Body of pancreas (tissue), 4 donors: ENCODE results near the gene MRGPRE. TPM values are rescaled to one million over a fixed set of nuclear protein-coding genes. Genes with fewer than 3 reads are reported as not detected.

Source experiments
- ATAC-seq: fragments of 150-250 bp; one replicate; pipeline ENCODE4 v1.9.1; 2016
- DNase-seq, 4 donors: peaks; one replicate each; pipeline ENCODE4 v3.0.0-alpha.2; 2019
- H3K27ac ChIP-seq, 4 donors: fragments of 200-600 bp; sonication (generic); 1 replicate in 3 of 4; 2 replicates in 1 of 4; pipeline versions ENCODE4 v1.5.1 to v1.6.1; 2016 to 2019; ENCODE audit warnings: mild to moderate bottlenecking in 1 of 4, mixed read lengths in 1 of 4, moderate library complexity in 1 of 4
- H3K27me3 ChIP-seq, 2 donors: fragments of 200-600 bp; sonication (generic); one replicate each; pipeline ENCODE4 v1.6.0; 2016; ENCODE audit warnings: mild to moderate bottlenecking in 1 of 2
- H3K36me3 ChIP-seq, 2 donors: fragments of 200-600 bp; sonication (generic); replicated peaks in 1 of 2; 2 replicates each; pipeline ENCODE4 v1.5.1; 2016; ENCODE audit warnings: low read depth in 2 of 2; ENCODE audit not compliant: insufficient read depth in 1 of 2
- H3K4me1 ChIP-seq: fragments of 200-600 bp; sonication (generic); one replicate; pipeline ENCODE4 v1.6.0; 2016
- H3K4me3 ChIP-seq, 2 donors: fragments of 200-600 bp; sonication (generic); 1 replicate in 1 of 2; 2 replicates in 1 of 2; pipeline ENCODE4 v1.5.1; 2016 to 2019
- H3K9me3 ChIP-seq, 3 donors: fragments of 200-600 bp; sonication (generic); 1 replicate in 2 of 3; 2 replicates in 1 of 3; pipeline ENCODE4 v1.5.1; 2016
- CTCF ChIP-seq, 7 experiments: fragments of 450-650 bp in 4 of 7; fragments of 200-600 bp in 3 of 7; sonication (generic) in 3 of 7; IDR thresholded peaks; one replicate each; pipeline ENCODE4 v1.5.1; 2016 to 2019; ENCODE audit warnings: antibody characterized with exemption in 7 of 7
- POLR2A ChIP-seq, 3 donors: fragments of 450-650 bp; IDR thresholded peaks; one replicate each; pipeline ENCODE4 v1.6.1; 2016; ENCODE audit warnings: antibody characterized with exemption in 3 of 3, mild to moderate bottlenecking in 2 of 3
- WGBS, 2 donors: methylation state at CpG; one replicate each; pipeline ENCODE4 v1.1.5; 2017; 5-methylcytosine and 5-hydroxymethylcytosine counted together
- intact Hi-C: fragments of 100-400 bp; cut with DNase I; formaldehyde crosslinking; loops from one replicate; pipeline ENCODE4 v1.15.1; 2023
- total RNA-seq, 2 donors: library from RNA; depleted of rRNA; stranded (reverse); fragments of >200 nt; gene quantifications; one replicate each; pipeline ENCODE4 v1.1.0, GENCODE V29; 2016

Gene MRGPRE
- total RNA-seq, 2 donors from 2014 or later: not detected

- Histone ChIP-seq H3K4me1 (no peaks in the 10 kb centered on the region), H3K27ac (no peak overlapping the region), H3K4me3 (no peak overlapping the region), H3K36me3 (no peaks in the 10 kb centered on the region), H3K27me3 (no peaks in the 10 kb centered on the region), H3K9me3 (no peaks in the 10 kb centered on the region)
- intact Hi-C loops: no loop called here
- no peak for TF ChIP-seq CTCF (IDR thresholded peaks at IDR 0.05)
- no peak for TF ChIP-seq POLR2A (IDR thresholded peaks at IDR 0.05)
- DNase-seq: no peak
- no peak for ATAC-seq
- WGBS, 2 donors: 70 to 78% methylated on average over 11 of the region's 11 CpGs
These were observed 42.2 kb downstream of the MRGPRE start for GRCh38 chr11:3189886-3190583.

GRCh38 chr11:3189196-3189843 lies 42.9 kb downstream of the MRGPRE start:
- Histone ChIP-seq H3K36me3 (no peaks in the 10 kb centered on the region), H3K4me1 (no peaks in the 10 kb centered on the region), H3K4me3 (no peak overlapping the region), H3K9me3 (no peaks in the 10 kb centered on the region), H3K27me3 (no peaks in the 10 kb centered on the region), H3K27ac (no peak overlapping the region)
- intact Hi-C loops: no loop called here
- DNase-seq (no peak), ATAC-seq (no peak)
- 49 to 63% methylated on average over 9 to 15 of the region's 15 CpGs for WGBS, 2 donors
- TF ChIP-seq CTCF (IDR thresholded peaks at IDR 0.05): no peak

GRCh38 chr11:3188496-3189195 lies 43.6 kb downstream of the MRGPRE start:
- DNase-seq: no peak
- Histone ChIP-seq H3K27ac (no peak overlapping the region), H3K27me3 (no peaks in the 10 kb centered on the region), H3K36me3 (no peaks in the 10 kb centered on the region), H3K9me3 (no peaks in the 10 kb centered on the region), H3K4me1 (no peaks in the 10 kb centered on the region), H3K4me3 (no peak overlapping the region)
- TF ChIP-seq POLR2A (IDR thresholded peaks at IDR 0.05) (no peak), CTCF (IDR thresholded peaks at IDR 0.05) (no peak)
- WGBS, 2 donors: 80 to 85% methylated on average over 16 to 17 of the region's 17 CpGs
- intact Hi-C loops: no loop called here
- no peak for ATAC-seq

- Histone ChIP-seq H3K4me1 (no peaks in the 10 kb centered on the region), H3K27ac (no peak overlapping the region), H3K9me3 (no peaks in the 10 kb centered on the region), H3K36me3 (no peaks in the 10 kb centered on the region), H3K4me3 (no peak overlapping the region), H3K27me3 (no peaks in the 10 kb centered on the region)
- TF ChIP-seq POLR2A (IDR thresholded peaks at IDR 0.05): no peak
- TF ChIP-seq CTCF (IDR thresholded peaks at IDR 0.05): no peak
- DNase-seq: peak in 1 of 4 donors; percentile 1
- intact Hi-C loops: no loop called here
- WGBS, 2 donors: 72 to 81% methylated on average over 10 to 11 of the region's 11 CpGs
- ATAC-seq: no peak
These were observed 45.9 kb downstream of the MRGPRE start for GRCh38 chr11:3186166-3186953.
